ENCODE measurements around the gene ZFP36L1.

ZFP36L1 gene

GRCh38 chr14:68741839-68742470 lies 50.9 kb downstream of the ZFP36L1 start:
- DNase-seq, result peak; percentile 90 to 98 (median 98)
- no peaks in the 10 kb centered on the region for H3K9me3 ChIP-seq (ENCODE audit: control extremely low read depth in 1 of 5, control insufficient read depth in 4 of 5, insufficient read depth in 2 of 5, low read depth in 1 of 5, low read length in 4 of 5)
- H3K27ac ChIP-seq (ENCODE audit: insufficient read depth in 1 of 2, low read depth in 1 of 2, low read length in 2 of 2, poor library complexity in 1 of 2, severe bottlenecking in 2 of 2), result no peak overlapping the region
- 61% methylated on average over 5 of the region's 6 CpGs for WGBS (ENCODE audit: insufficient coverage)
- H3K4me1 ChIP-seq (ENCODE audit: control extremely low read depth in 1 of 4, control insufficient read depth in 4 of 4, insufficient read depth in 4 of 4, low read length in 3 of 4), result peaks cover 0 to 9% (median 5%) of the 10 kb centered on the region in 4 experiments
- no peak overlapping the region for H3K4me3 ChIP-seq (ENCODE audit: control insufficient read depth in 1 of 7, extremely low read depth in 1 of 7, insufficient read depth in 4 of 7, low read depth in 2 of 7, low read length in 6 of 7)
- POLR2A ChIA-PET, result no interaction called here
- peaks cover 0 to 72% (median 47%) of the 10 kb centered on the region in 5 experiments for H3K27me3 ChIP-seq (replicated peaks in 2 of 5; ENCODE audit: control insufficient read depth in 4 of 5, insufficient read depth in 5 of 5, low read length in 4 of 5)
- H3K36me3 ChIP-seq (ENCODE audit: control insufficient read depth in 4 of 4, insufficient read depth in 4 of 4, low read length in 3 of 4), result no peaks in the 10 kb centered on the region
- CTCF ChIA-PET, result no interaction called here

- Histone ChIP-seq H3K4me3 (ENCODE audit: control insufficient read depth in 1 of 7, extremely low read depth in 1 of 7, insufficient read depth in 4 of 7, low read depth in 2 of 7, low read length in 6 of 7) (no peak overlapping the region), H3K9me3 (ENCODE audit: control extremely low read depth in 1 of 5, control insufficient read depth in 4 of 5, insufficient read depth in 2 of 5, low read depth in 1 of 5, low read length in 4 of 5) (no peaks in the 10 kb centered on the region), H3K4me1 (ENCODE audit: control extremely low read depth in 1 of 4, control insufficient read depth in 4 of 4, insufficient read depth in 4 of 4, low read length in 3 of 4) (peaks cover 0 to 9% (median 6%) of the 10 kb centered on the region in 4 experiments), H3K27ac (ENCODE audit: insufficient read depth in 1 of 2, low read depth in 1 of 2, low read length in 2 of 2, poor library complexity in 1 of 2, severe bottlenecking in 2 of 2) (no peak overlapping the region), H3K27me3 (replicated peaks in 2 of 5; ENCODE audit: control insufficient read depth in 4 of 5, insufficient read depth in 5 of 5, low read length in 4 of 5) (peaks cover 0 to 68% (median 47%) of the 10 kb centered on the region in 5 experiments), H3K36me3 (ENCODE audit: control insufficient read depth in 4 of 4, insufficient read depth in 4 of 4, low read length in 3 of 4) (no peaks in the 10 kb centered on the region)
- CTCF ChIA-PET, result no interaction called here
- DNase-seq, result no peak
- POLR2A ChIA-PET, result no interaction called here
Measured at GRCh38 chr14:68741477-68741791, 51.4 kb downstream of the ZFP36L1 start.

- Histone ChIP-seq H3K4me1 (ENCODE audit: control extremely low read depth in 1 of 4, control insufficient read depth in 4 of 4, insufficient read depth in 4 of 4, low read length in 3 of 4) (peaks cover 0 to 9% (median 6%) of the 10 kb centered on the region in 4 experiments), H3K27me3 (replicated peaks in 2 of 5; ENCODE audit: control insufficient read depth in 4 of 5, insufficient read depth in 5 of 5, low read length in 4 of 5) (peaks cover 0 to 63% (median 43%) of the 10 kb centered on the region in 5 experiments), H3K36me3 (ENCODE audit: control insufficient read depth in 4 of 4, insufficient read depth in 4 of 4, low read length in 3 of 4) (no peaks in the 10 kb centered on the region), H3K9me3 (ENCODE audit: control extremely low read depth in 1 of 5, control insufficient read depth in 4 of 5, insufficient read depth in 2 of 5, low read depth in 1 of 5, low read length in 4 of 5) (no peaks in the 10 kb centered on the region), H3K4me3 (ENCODE audit: control insufficient read depth in 1 of 7, extremely low read depth in 1 of 7, insufficient read depth in 4 of 7, low read depth in 2 of 7, low read length in 6 of 7) (no peak overlapping the region), H3K27ac (ENCODE audit: insufficient read depth in 1 of 2, low read depth in 1 of 2, low read length in 2 of 2, poor library complexity in 1 of 2, severe bottlenecking in 2 of 2) (no peak overlapping the region)
- POLR2A ChIA-PET, result no interaction called here
- DNase-seq, result no peak
- CTCF ChIA-PET, result interaction anchor here (0.6 kb wide), 1 partner anchor 20 kb away, joined by 3 read pairs; no protein-coding TSS in a partner anchor
- no CpG with 5 or more reads among the region's 4 CpGs for WGBS (ENCODE audit: insufficient coverage)
Measured at GRCh38 chr14:68740788-68741476, 51.9 kb downstream of the ZFP36L1 start.

- H3K27ac ChIP-seq (ENCODE audit: insufficient read depth in 1 of 2, low read depth in 1 of 2, low read length in 2 of 2, poor library complexity in 1 of 2, severe bottlenecking in 2 of 2), result no peak overlapping the region
- H3K27me3 ChIP-seq (replicated peaks in 2 of 5; ENCODE audit: control insufficient read depth in 4 of 5, insufficient read depth in 5 of 5, low read length in 4 of 5), result peaks cover 0 to 52% (median 37%) of the 10 kb centered on the region in 5 experiments
- no peak overlapping the region for H3K4me3 ChIP-seq (ENCODE audit: control insufficient read depth in 1 of 7, extremely low read depth in 1 of 7, insufficient read depth in 4 of 7, low read depth in 2 of 7, low read length in 6 of 7)
- peaks cover 3 to 15% (median 7%) of the 10 kb centered on the region in 4 experiments for H3K4me1 ChIP-seq (ENCODE audit: control extremely low read depth in 1 of 4, control insufficient read depth in 4 of 4, insufficient read depth in 4 of 4, low read length in 3 of 4)
- 100% methylated on average over 5 of the region's 7 CpGs for WGBS (ENCODE audit: insufficient coverage)
- no peak for DNase-seq
- ChIA-PET CTCF (interaction anchor here (0.6 kb wide), 1 partner anchor 83 kb away, joined by 3 read pairs; no protein-coding TSS in a partner anchor), POLR2A (interaction anchor here (0.6 kb wide), 1 partner anchor 15 kb away, joined by 5 read pairs; no protein-coding TSS in a partner anchor)
- no peaks in the 10 kb centered on the region for H3K9me3 ChIP-seq (ENCODE audit: control extremely low read depth in 1 of 5, control insufficient read depth in 4 of 5, insufficient read depth in 2 of 5, low read depth in 1 of 5, low read length in 4 of 5)
- no peaks in the 10 kb centered on the region for H3K36me3 ChIP-seq (ENCODE audit: control insufficient read depth in 4 of 4, insufficient read depth in 4 of 4, low read length in 3 of 4)
Measured at GRCh38 chr14:68739701-68740100, 53.2 kb downstream of the ZFP36L1 start.

- Histone ChIP-seq H3K27ac (ENCODE audit: insufficient read depth in 1 of 2, low read depth in 1 of 2, low read length in 2 of 2, poor library complexity in 1 of 2, severe bottlenecking in 2 of 2) (no peak overlapping the region), H3K9me3 (ENCODE audit: control extremely low read depth in 1 of 5, control insufficient read depth in 4 of 5, insufficient read depth in 2 of 5, low read depth in 1 of 5, low read length in 4 of 5) (no peaks in the 10 kb centered on the region), H3K4me3 (ENCODE audit: control insufficient read depth in 1 of 7, extremely low read depth in 1 of 7, insufficient read depth in 4 of 7, low read depth in 2 of 7, low read length in 6 of 7) (no peak overlapping the region), H3K27me3 (replicated peaks in 2 of 5; ENCODE audit: control insufficient read depth in 4 of 5, insufficient read depth in 5 of 5, low read length in 4 of 5) (peaks cover 0 to 42% (median 35%) of the 10 kb centered on the region in 5 experiments), H3K36me3 (ENCODE audit: control insufficient read depth in 4 of 4, insufficient read depth in 4 of 4, low read length in 3 of 4) (no peaks in the 10 kb centered on the region), H3K4me1 (ENCODE audit: control extremely low read depth in 1 of 4, control insufficient read depth in 4 of 4, insufficient read depth in 4 of 4, low read length in 3 of 4) (peaks cover 11 to 27% (median 18%) of the 10 kb centered on the region in 4 experiments)
- POLR2A ChIA-PET, result no interaction called here
- WGBS (ENCODE audit: insufficient coverage), result 82% methylated on average over 4 of the region's 4 CpGs
- no peak for DNase-seq
- CTCF ChIA-PET, result interaction anchor here (0.6 kb wide), 1 partner anchor 20 kb away, joined by 3 read pairs; no protein-coding TSS in a partner anchor
Measured at GRCh38 chr14:68738559-68738958, 54.3 kb downstream of the ZFP36L1 start.
